ENCODE measurements around the gene STPG2.

DNA sequence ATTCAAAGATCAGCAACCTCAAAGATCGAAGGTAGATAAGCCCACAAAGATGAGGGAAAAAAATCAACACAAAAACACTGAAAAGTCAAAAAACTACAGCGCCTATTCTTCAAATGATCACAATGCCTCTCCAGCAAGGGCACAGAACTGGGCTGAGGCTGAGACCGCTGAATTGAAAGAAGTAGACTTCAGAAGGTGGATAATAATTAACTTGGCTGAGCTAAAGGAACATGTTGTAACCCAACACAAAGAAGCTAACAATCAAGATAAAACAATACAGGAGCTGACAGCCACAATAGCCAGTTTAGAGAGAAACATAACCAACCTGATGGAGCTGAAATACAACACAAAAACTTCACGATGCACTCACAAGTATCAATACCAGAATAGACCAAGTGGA is 231.1 kb downstream of the STPG2 start:
- TF ChIP-seq GATA2 (IDR thresholded peaks at IDR 0.05; ENCODE audit: low read depth, low read length) (no peak), GATA3 (IDR thresholded peaks at IDR 0.05; ENCODE audit: low read depth, low read length) (no peak)

All from SH-SY5Y (cell line).